NCI-H524 (cell line): ENCODE results near the gene IQCK.
"Not testable (repeated sequence)": the region's sequence is repeated elsewhere in the genome, so short reads cannot be mapped to it uniquely, and the experiment has no call there.

Experiments used
- DNase-seq, 2 experiments: peaks; one replicate each; lab custom pipeline; 2025; lab: John Stamatoyannopoulos, UW

Gene IQCK

GRCh38 chr16:19699472-19699871 lies 18.6 kb upstream of the IQCK start:
- no peak for DNase-seq

DNA sequence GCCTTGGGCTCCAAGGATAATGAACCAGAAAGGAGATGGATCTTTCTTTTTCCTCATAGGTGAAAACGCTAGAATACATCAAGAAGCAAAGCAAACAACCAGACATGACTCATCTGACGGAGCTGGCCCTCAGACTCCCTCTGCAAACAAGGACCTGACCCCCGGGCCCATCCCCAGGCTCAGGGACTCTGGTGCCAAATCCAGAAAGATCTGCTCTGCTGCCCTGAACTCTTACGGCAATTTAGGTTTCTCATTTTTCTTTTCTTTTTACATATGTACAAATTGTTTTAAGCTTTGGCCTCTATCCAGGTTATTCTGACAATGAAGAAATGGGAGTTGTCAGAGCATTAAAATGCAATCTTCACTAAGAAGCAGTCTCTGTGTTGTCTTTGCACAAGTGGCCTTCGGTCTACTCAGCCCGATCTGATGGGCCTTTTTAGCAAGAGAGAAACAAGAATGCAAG lies 17.7 kb upstream of the IQCK start:
- DNase-seq: no peak

- DNase-seq: no peak
These were observed 17.0 kb upstream of the IQCK start for GRCh38 chr16:19701091-19701490.

- DNase-seq: no peak
These were observed 14.7 kb upstream of the IQCK start for GRCh38 chr16:19703172-19703889.

GRCh38 chr16:19704321-19705145 lies 13.5 kb upstream of the IQCK start:
- DNase-seq: no peak

GRCh38 chr16:19705146-19705501 lies 12.9 kb upstream of the IQCK start:
- no peak for DNase-seq

GRCh38 chr16:19705843-19706242 lies 12.2 kb upstream of the IQCK start:
- no peak for DNase-seq

DNA sequence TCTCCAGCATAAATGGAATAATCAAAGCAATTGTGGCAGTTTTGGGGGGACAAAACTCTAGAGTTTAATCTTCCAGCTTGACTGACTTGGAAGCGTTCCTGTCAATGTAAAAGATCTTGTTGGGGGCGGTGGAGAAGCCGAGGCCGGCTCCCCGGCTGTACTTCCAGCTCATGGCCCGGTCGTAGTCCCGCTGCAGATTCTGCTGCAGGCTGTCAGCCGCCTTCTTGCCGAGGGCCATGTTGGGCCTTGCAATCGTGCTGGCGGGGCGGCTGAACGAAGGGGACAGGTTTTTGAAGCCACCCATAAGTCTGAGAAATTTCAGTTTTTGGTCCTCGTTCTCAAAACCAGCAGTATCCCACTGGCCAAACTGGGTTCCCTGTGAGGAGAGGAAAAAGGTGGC lies 11.2 kb upstream of the IQCK start:
- DNase-seq: no peak

DNA sequence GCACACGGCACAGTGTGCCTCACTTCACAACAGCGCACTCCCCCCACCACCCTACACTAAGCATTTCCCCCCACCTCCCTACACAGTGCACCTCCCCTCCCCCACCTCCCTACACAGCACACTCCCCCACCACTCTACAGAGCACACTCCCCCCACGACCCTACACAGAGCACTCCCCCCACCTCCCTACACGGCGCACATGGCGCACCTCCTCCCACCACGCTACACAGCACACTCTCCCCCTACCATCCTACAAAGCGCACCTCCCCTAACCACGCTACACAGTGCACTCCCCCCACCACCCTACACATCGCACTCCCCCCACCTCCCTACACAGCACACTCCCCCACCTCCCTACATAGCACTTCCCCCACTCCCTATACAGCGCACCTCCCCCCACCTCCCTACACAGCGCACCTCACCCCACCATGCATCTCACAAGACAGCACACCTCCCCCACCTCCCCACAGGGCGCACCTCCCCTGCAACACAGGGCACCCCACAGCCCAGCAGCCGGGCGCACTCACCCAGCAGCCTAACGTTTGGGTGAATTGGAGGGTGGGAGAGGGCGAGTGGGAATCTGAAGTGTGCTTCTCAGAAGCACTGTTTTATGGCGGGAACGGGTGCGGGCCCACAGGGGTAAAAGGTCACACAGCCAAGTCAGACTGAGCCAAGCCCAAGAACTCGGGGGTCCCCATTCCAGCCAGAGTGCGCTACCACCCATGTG lies 10.3 kb upstream of the IQCK start:
- no peak for DNase-seq

GRCh38 chr16:19708296-19709205 lies 9.5 kb upstream of the IQCK start:
- DNase-seq: no peak

DNA sequence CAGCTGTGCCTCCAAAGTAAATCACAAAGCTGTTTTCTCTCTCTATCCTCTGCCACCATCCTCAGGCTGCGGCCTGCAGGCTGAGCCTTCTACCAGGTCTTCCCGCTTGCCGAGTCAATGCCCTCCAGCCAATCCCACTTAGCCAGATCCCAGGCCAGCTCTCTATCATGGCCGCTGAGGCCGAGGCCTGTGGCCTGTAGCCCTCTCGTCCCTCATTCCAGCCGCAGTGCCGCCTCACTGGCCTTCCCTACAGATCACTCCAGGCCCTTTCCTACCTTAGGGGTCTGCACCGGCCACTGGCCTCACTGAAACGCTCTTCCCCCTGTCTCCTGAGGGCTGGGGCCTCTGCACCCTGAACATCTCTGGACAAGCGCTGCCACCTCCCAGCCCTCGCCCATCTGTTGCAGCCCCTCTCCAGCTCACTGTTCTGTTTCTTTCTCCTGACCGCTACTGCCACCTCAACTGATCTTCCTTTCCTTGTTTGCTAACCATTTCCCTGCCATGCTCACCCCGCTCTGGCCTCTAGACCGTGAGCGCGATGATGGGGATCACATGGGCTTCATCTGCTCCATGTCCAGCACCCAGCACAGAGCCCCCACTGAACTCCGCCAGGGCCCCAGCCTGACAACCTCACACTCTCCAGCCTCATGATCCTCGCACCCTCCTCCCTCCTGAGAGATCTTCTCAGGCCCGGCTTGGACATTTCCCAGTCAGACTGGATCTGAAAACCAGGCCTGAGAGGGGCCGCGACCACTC lies 8.5 kb upstream of the IQCK start:
- DNase-seq: no peak

GRCh38 chr16:19710191-19710908 lies 7.7 kb upstream of the IQCK start:
- DNase-seq: no peak

- no peak for DNase-seq
These were observed 7.0 kb upstream of the IQCK start for GRCh38 chr16:19710991-19711545.

GRCh38 chr16:19711643-19712042 lies 6.4 kb upstream of the IQCK start:
- no peak for DNase-seq

GRCh38 chr16:19712418-19713058 lies 5.5 kb upstream of the IQCK start:
- no peak for DNase-seq

DNA sequence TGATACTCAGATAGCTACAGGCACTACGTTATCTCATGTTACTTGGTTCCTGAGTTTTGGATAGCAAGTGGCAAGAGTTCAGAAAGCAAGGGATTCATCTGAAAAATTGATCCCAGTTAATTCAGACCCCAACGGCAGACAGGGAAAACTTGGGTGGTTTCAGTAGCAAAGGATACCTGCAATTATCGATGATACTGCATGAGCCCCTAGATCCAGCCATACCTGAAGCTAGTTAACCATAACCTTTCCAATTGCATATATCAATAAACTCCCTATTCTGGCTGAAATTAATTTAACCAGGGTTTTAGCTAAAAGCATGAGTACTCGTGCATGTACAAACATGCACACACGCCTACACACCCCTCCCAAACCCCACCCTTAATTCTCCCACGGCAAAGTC lies 4.4 kb upstream of the IQCK start:
- no peak for DNase-seq

DNA sequence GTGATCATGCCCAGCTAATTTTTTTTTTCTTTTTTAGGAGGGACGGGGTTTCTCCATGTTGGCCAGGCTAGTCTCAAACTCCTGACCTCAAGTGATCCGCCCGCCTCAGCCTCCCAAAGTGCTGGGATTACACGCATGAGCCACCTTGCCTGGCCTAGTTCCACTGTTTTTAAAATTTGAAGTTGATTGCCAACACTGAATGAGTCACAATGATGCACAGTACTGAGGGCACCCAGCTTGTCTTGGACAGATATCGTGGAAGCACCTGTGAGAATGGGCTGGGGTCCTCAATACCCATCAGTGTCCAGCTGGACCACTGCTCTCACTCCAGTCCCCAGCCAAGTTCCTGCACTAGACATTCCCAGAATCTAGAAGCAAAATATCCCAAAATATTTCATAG lies 2.5 kb upstream of the IQCK start:
- DNase-seq: no peak

GRCh38 chr16:19716183-19716582 lies 1.9 kb upstream of the IQCK start:
- DNase-seq: no peak

- DNase-seq: not testable (repeated sequence)
These were observed 1.3 kb upstream of the IQCK start for GRCh38 chr16:19716728-19717127.
